Endodermal cell (in vitro differentiated cells): Measurements from ENCODE around the gene ZNF74. TPM values are rescaled to one million over a fixed set of nuclear protein-coding genes. Genes with fewer than 3 reads are reported as not detected.
"Not testable (repeated sequence)": the region's sequence is repeated elsewhere in the genome, so short reads cannot be mapped to it uniquely, and the experiment has no call there.

Source experiments
- DNase-seq: peaks from one replicate; pipeline ENCODE4 v3.0.0-alpha.2; 2017
- H3K27ac ChIP-seq: 2 replicates; pipeline ENCODE4 v1.5.1; 2013; ENCODE audit warnings: mild to moderate bottlenecking, low read depth, low read length, moderate library complexity
- H3K27me3 ChIP-seq: 2 replicates; pipeline ENCODE4 v1.6.1; 2013; ENCODE audit warnings: mild to moderate bottlenecking, low read length, moderate library complexity; ENCODE audit not compliant: insufficient read depth, control insufficient read depth, poor library complexity, severe bottlenecking
- H3K36me3 ChIP-seq: 2 replicates; pipeline ENCODE4 v1.7.0; 2013; ENCODE audit warnings: mild to moderate bottlenecking, low read length, moderate library complexity; ENCODE audit not compliant: control insufficient read depth, insufficient read depth
- H3K4me1 ChIP-seq: one replicate; pipeline ENCODE4 v1.7.0; 2013; ENCODE audit warnings: low read length; ENCODE audit not compliant: control insufficient read depth, insufficient read depth
- H3K4me3 ChIP-seq: 2 replicates; pipeline ENCODE4 v1.5.1; 2013; ENCODE audit warnings: mild to moderate bottlenecking, low read length, moderate library complexity
- H3K9ac ChIP-seq: 2 replicates; pipeline ENCODE4 v1.6.1; 2013; ENCODE audit warnings: mild to moderate bottlenecking, low read length, moderate library complexity; ENCODE audit not compliant: poor library complexity, severe bottlenecking; ENCODE audit errors: extremely low read depth
- H3K9me3 ChIP-seq: 2 replicates; pipeline ENCODE4 v1.6.1; 2013; ENCODE audit warnings: mild to moderate bottlenecking, low read length, moderate library complexity; ENCODE audit not compliant: control insufficient read depth
- H3K27ac Mint-ChIP-seq: 2 replicates; pipeline ENCODE4 v1.8.0; 2020; ENCODE audit warnings: mixed read lengths
- H3K27me3 Mint-ChIP-seq: 2 replicates; pipeline ENCODE4 v1.8.0; 2021; ENCODE audit warnings: mild to moderate bottlenecking, mixed read lengths; ENCODE audit not compliant: insufficient read depth
- H3K36me3 Mint-ChIP-seq: 2 replicates; pipeline ENCODE4 v1.8.0; 2020; ENCODE audit warnings: low read depth, mixed read lengths
- H3K4me1 Mint-ChIP-seq: 2 replicates; pipeline ENCODE4 v1.8.0; 2020; ENCODE audit warnings: mixed read lengths
- H3K4me3 Mint-ChIP-seq: 2 replicates; pipeline ENCODE4 v1.8.0; 2020; ENCODE audit warnings: mild to moderate bottlenecking, moderate library complexity, mixed read lengths
- H3K9me3 Mint-ChIP-seq: 2 replicates; pipeline ENCODE4 v1.8.0; 2020; ENCODE audit warnings: mild to moderate bottlenecking, mixed read lengths
- WGBS, 2 experiments: methylation state at CpG; one replicate each; pipeline versions ENCODE4 v1.1.5 to v1.1.7; 2013; ENCODE audit warnings: missing lambda C conversion rate in 2 of 2, mixed read lengths in 1 of 2; ENCODE audit not compliant: insufficient coverage in 1 of 2, insufficient read length in 1 of 2; 5-methylcytosine and 5-hydroxymethylcytosine counted together
- total RNA-seq, 2 donors: library from RNA; stranded (reverse); fragmentation: NEBNext Ultra II Directional in 1 of 2; extraction: Animal tissue kit (Norgen Biotek cat#: 25700) in 1 of 2; gene quantifications; 2 replicates in 1 of 2; 3 replicates in 1 of 2; pipeline ENCODE4 v1.2.1, GENCODE V29; 2021
- TF ChIP-seq, protein P1 (sequence below): fragments of 200-600 bp; sonication (generic); conservative IDR thresholded peaks from 2 replicates; pipeline ENCODE4 v1.5.0; 2021; ENCODE audit warnings: antibody characterized with exemption, mild to moderate bottlenecking

The ZNF74 gene
- total RNA-seq, 2 donors from 2014 or later, result 36.9 to 41.7 TPM

DNA sequence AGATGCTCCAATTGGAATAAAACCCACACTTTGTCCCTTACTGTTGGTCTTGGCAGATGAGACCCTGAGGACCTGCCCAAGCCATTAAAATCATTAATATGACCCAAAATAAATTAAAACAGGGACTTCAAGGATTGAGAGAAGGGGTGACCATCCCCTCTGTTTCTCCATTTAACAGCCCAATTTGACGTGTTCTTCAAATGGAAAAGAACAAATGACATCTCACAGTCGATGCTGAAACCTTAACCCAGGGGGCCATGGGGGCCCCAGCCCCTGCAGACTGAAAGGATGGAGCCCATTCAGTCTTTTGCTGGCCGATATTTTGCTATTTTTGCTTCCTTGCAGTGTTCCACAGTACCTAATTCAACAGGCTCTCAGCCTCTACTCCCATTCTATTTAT is 20.5 kb downstream of the ZNF74 start:
- no peak for DNase-seq
- H3K27me3 ChIP-seq, result no peaks in the 10 kb centered on the region
- Mint-ChIP-seq H3K36me3 (peaks cover 4% of the 10 kb centered on the region), H3K9me3 (no peaks in the 10 kb centered on the region), H3K4me3 (no peak overlapping the region), H3K27ac (no peak overlapping the region), H3K4me1 (no peaks in the 10 kb centered on the region), H3K27me3 (peaks cover 8% of the 10 kb centered on the region)
- WGBS, 2 experiments, result 86% methylated on average over 3 of the region's 3 CpGs; no CpG with 5 or more reads in 1 of the 2 experiments
- H3K27ac ChIP-seq, result no peak overlapping the region
- no peaks in the 10 kb centered on the region for H3K36me3 ChIP-seq
- no peaks in the 10 kb centered on the region for H3K4me1 ChIP-seq
- no peaks in the 10 kb centered on the region for H3K9me3 ChIP-seq
- no peak overlapping the region for H3K9ac ChIP-seq
- TF ChIP-seq, protein P1, sequence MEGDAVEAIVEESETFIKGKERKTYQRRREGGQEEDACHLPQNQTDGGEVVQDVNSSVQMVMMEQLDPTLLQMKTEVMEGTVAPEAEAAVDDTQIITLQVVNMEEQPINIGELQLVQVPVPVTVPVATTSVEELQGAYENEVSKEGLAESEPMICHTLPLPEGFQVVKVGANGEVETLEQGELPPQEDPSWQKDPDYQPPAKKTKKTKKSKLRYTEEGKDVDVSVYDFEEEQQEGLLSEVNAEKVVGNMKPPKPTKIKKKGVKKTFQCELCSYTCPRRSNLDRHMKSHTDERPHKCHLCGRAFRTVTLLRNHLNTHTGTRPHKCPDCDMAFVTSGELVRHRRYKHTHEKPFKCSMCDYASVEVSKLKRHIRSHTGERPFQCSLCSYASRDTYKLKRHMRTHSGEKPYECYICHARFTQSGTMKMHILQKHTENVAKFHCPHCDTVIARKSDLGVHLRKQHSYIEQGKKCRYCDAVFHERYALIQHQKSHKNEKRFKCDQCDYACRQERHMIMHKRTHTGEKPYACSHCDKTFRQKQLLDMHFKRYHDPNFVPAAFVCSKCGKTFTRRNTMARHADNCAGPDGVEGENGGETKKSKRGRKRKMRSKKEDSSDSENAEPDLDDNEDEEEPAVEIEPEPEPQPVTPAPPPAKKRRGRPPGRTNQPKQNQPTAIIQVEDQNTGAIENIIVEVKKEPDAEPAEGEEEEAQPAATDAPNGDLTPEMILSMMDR, result no peak
- no peak overlapping the region for H3K4me3 ChIP-seq

GRCh38 chr22:20415241-20415640 is 21.3 kb downstream of the ZNF74 start:
- not testable (repeated sequence) for DNase-seq, H3K36me3 ChIP-seq, H3K4me3 Mint-ChIP-seq, H3K9ac ChIP-seq, H3K9me3 Mint-ChIP-seq, H3K27me3 ChIP-seq, H3K36me3 Mint-ChIP-seq, H3K4me1 ChIP-seq, H3K27ac ChIP-seq, H3K27ac Mint-ChIP-seq, H3K4me1 Mint-ChIP-seq, H3K4me3 ChIP-seq, H3K27me3 Mint-ChIP-seq, H3K9me3 ChIP-seq
- WGBS, 2 experiments, result 90% methylated on average over 3 of the region's 3 CpGs; no CpG with 5 or more reads in 1 of the 2 experiments

DNA sequence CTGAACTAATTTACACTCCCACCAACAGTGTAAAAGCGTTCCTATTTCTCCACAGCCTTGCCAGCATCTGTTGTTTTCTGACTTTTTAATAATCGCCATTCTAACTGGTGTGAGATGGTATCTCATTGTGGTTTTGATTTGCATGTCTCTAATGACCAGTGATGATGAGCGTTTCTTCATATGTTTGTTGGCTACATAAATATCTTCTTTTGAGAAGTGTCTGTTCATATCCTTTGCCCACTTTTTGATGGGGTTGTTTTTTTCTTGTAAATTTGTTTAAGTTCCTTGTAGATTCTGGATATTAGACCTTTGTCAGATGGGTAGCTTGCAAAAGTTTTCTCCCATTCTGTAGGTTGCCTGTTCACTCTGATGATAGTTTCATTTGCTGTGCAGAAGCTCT is 21.7 kb downstream of the ZNF74 start:
- not testable (repeated sequence) for H3K36me3 Mint-ChIP-seq, H3K9me3 ChIP-seq, H3K27ac ChIP-seq, DNase-seq, H3K36me3 ChIP-seq, H3K4me3 Mint-ChIP-seq, H3K4me1 Mint-ChIP-seq, H3K4me3 ChIP-seq, H3K9me3 Mint-ChIP-seq, H3K4me1 ChIP-seq, H3K27ac Mint-ChIP-seq, H3K9ac ChIP-seq, H3K27me3 ChIP-seq, H3K27me3 Mint-ChIP-seq
- 93 to 100% methylated on average over 3 of the region's 3 CpGs for WGBS, 2 experiments

GRCh38 chr22:20418211-20418788 is 24.3 kb downstream of the ZNF74 start:
- TF ChIP-seq, protein P1, result peak; percentile 96
- Histone ChIP-seq H3K9me3 (no peaks in the 10 kb centered on the region), H3K4me1 (no peaks in the 10 kb centered on the region), H3K27ac (no peak overlapping the region), H3K9ac (peak overlapping the region; percentile 41), H3K27me3 (no peaks in the 10 kb centered on the region), H3K36me3 (no peaks in the 10 kb centered on the region), H3K4me3 (peak overlapping the region; percentile 71)
- Mint-ChIP-seq H3K27ac (no peak overlapping the region), H3K27me3 (peaks cover 9% of the 10 kb centered on the region), H3K9me3 (no peaks in the 10 kb centered on the region), H3K4me1 (no peaks in the 10 kb centered on the region), H3K36me3 (no peaks in the 10 kb centered on the region), H3K4me3 (peak overlapping the region; percentile 51)
- 28 to 30% methylated on average over 18 to 42 of the region's 42 CpGs for WGBS, 2 experiments
- peak; percentile 92 for DNase-seq
